T-helper 17 cell (primary cell): ENCODE data around the gene OTUB2. TPM values are rescaled to one million over a fixed set of nuclear protein-coding genes. Genes with fewer than 3 reads are reported as not detected.

Experiments used
- ATAC-seq: fragments of 150-1000 bp; cut with Tn5 transposase; 2 replicates; pipeline ENCODE4 v1.10.0; 2021; ENCODE audit warnings: mild to moderate bottlenecking, moderate library complexity
- DNase-seq, 3 donors: peaks; one replicate each; pipeline versions ENCODE4 v3.0.0 to v3.0.0-alpha.2; 2020 to 2021
- H3K9me3 ChIP-seq: one replicate; pipeline ENCODE4 v1.7.0; 2013; ENCODE audit warnings: low read length, mild to moderate bottlenecking; ENCODE audit not compliant: control insufficient read depth, poor library complexity, severe bottlenecking
- H3K27ac Mint-ChIP-seq: one replicate; pipeline ENCODE4 v1.8.0; 2022; ENCODE audit warnings: mild to moderate bottlenecking, moderate library complexity, mixed read lengths
- H3K27me3 Mint-ChIP-seq: one replicate; pipeline ENCODE4 v1.8.0; 2022; ENCODE audit warnings: mixed read lengths
- H3K36me3 Mint-ChIP-seq: one replicate; pipeline ENCODE4 v1.8.0; 2022; ENCODE audit warnings: low read depth, mixed read lengths
- H3K4me1 Mint-ChIP-seq: one replicate; pipeline ENCODE4 v1.8.0; 2022; ENCODE audit warnings: mild to moderate bottlenecking, mixed read lengths
- H3K4me3 Mint-ChIP-seq: one replicate; pipeline ENCODE4 v1.8.0; 2022; ENCODE audit warnings: mild to moderate bottlenecking, moderate library complexity, mixed read lengths
- total RNA-seq, 4 donors: library from RNA in 2 of 4; stranded (reverse) in 2 of 4; gene quantifications; one replicate each; pipeline ENCODE4 v1.2.3 and lab custom pipeline; 2022 to 2026

OTUB2 gene
- total RNA-seq, 2 donors from 2014 or later = 0.12 to 0.37 TPM

DNA sequence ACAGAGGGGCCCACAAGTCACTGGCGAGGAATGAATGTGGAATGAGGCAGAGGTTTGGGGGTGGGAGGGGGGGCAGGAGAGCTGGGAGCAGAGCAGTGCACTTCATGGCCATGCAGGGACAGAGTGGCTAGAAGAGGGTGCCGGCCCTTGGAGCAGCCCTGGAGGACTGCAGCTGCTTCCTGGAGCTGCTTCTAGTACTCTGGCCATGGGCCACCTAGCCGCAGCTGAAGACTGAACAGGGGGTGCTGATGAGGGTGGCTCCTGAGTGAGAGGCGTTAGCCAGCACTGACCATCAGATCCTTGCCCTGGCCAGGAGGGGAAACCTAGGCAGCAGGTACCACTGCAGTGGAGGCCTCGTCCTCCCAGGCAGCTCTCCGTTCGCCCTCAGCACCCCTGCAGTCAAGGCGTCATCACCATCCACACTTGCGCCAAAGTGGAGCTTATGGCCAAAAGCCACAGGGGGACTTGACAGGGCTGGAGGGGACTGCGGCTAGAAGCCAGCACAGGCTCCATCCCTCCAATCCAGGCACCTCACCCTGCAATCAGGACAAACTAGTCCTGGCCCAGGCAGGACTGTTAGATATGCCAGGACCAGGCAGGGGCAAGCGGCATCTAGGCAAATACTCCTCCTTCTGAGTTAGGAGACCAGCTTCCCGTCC lies 16.4 kb downstream of the OTUB2 start:
- Mint-ChIP-seq H3K27ac (peak overlapping the region; percentile 94), H3K36me3 (peaks cover 4% of the 10 kb centered on the region), H3K4me3 (no peak overlapping the region), H3K27me3 (no peaks in the 10 kb centered on the region), H3K4me1 (peaks cover 18% of the 10 kb centered on the region)
- ATAC-seq (peak; percentile 4), DNase-seq (no peak)
- no peaks in the 10 kb centered on the region for H3K9me3 ChIP-seq

DNA sequence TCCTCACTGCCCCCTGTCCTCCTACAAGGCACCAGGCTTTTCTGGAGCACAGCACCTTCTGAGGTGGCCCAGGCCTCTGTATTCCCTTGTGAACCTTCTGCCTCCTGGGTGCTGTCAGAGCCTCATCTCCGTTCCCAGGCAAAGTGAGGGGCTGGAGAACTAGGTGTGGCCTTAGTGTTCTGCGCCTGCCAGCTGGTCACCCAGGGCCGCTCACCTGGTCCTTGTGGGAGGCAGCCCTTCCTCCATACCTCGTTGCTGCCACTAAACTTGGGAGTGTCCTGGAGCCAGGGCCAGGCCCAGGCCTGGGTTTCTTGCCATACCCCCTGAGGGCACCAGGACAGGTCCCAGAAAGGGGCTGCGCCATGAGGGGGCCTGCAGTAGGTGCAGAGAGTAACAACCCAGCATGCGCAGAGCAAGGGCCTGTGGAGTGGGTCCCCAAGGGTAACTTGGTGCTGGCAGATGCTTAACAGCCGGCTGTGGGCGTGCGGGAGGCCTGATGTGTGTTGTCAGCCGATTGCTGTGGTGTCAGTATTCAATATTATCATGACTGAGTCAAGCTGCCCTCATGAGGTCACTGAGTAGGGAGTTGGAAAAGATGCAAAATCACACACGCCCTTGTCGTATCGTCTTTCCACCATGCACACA lies 17.1 kb downstream of the OTUB2 start:
- H3K27ac Mint-ChIP-seq = peak overlapping the region; percentile 86
- peaks cover 18% of the 10 kb centered on the region for H3K4me1 Mint-ChIP-seq
- DNase-seq (no peak), ATAC-seq (peak; percentile 4)
- peak overlapping the region; percentile 45 for H3K4me3 Mint-ChIP-seq
- peaks cover 4% of the 10 kb centered on the region for H3K36me3 Mint-ChIP-seq
- no peaks in the 10 kb centered on the region for H3K27me3 Mint-ChIP-seq
- no peaks in the 10 kb centered on the region for H3K9me3 ChIP-seq

DNA sequence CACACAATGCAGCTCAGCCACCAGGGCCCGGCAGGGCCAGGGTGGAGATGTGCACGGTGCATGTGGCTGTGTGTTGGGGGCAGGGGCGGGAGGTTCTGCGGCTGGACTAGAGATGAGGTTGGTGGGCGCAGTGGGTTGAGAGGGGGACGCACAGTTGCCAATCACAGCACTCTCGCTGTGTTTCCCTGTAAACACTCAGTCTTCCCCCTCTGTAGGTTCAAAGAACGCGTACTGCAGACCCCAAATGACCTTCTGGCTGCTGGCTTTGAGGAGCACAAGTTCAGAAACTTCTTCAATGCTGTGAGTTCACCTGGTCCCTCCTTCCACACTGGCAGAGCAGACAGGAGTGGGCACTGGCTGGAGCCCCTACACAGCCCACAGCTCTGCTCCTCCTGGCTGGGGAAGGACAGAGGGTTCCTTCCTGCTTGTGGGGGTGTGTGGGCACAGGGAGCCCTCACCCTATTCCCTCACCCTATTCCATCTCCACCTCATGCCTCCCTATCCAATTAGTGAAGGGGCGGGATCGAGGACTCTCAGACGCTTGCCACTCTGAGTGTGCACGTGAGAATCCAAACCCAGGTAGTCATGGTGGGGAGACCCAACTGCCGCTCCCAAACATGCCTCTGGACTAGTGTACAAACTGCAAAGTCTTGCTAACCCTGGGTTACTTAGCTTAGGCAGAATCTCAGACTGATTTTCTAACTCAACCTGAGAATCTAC lies 17.8 kb downstream of the OTUB2 start:
- H3K4me1 Mint-ChIP-seq = peaks cover 18% of the 10 kb centered on the region
- no peaks in the 10 kb centered on the region for H3K27me3 Mint-ChIP-seq
- peak overlapping the region; percentile 75 for H3K4me3 Mint-ChIP-seq
- peaks cover 4% of the 10 kb centered on the region for H3K36me3 Mint-ChIP-seq
- H3K9me3 ChIP-seq = no peaks in the 10 kb centered on the region
- ATAC-seq = peak; percentile 8
- no peak for DNase-seq
- peak overlapping the region; percentile 86 for H3K27ac Mint-ChIP-seq

DNA sequence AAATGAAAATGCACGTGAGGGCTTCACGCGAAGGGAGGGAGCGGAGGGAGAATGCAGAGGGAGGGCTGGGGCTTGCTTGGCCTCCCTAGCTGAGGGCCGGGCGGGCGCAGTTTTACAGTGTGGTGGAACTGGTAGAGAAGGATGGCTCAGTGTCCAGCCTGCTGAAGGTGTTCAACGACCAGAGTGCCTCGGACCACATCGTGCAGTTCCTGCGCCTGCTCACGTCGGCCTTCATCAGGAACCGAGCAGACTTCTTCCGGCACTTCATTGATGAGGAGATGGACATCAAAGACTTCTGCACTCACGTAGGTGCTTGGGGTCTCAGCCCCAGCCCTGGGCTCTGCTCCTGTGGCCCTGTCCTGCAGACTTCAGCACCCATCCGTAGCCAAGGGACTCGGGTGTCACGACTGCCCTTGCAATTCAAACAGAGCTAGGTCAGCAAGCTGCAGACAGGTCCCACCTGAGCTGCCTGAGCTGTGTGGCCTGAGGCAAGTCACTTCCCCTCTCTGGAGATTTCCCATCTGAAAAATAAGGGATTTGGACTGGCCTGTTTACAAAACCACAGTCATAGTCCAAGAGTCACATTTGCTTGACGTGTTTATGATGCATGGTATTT lies 18.4 kb downstream of the OTUB2 start:
- Mint-ChIP-seq H3K36me3 (peaks cover 4% of the 10 kb centered on the region), H3K27ac (peak overlapping the region; percentile 86)
- DNase-seq = no peak

DNA sequence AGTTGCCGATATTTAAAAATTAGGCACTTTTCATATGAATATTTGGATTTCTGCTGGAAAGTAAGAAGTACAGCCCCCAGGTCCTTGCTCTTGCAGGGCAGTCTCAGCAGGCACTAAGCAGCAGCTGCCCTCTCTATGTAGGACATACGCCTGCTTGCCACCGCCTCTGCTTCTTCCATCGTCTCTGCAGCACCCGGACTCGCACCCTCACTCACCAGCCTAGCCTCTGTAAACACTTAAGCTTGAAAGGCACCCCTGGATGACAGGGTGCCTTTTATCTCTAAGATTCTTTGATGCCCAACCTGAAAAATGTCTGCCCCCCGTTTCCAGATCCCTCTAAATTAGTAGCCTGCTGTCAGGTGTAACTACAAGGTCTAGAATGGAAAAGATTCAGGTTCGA lies 19.0 kb downstream of the OTUB2 start:
- H3K4me3 Mint-ChIP-seq = peak overlapping the region; percentile 63
- no peak for DNase-seq
- no peaks in the 10 kb centered on the region for H3K27me3 Mint-ChIP-seq
- H3K27ac Mint-ChIP-seq = peak overlapping the region; percentile 86
- no peak for ATAC-seq
- peaks cover 18% of the 10 kb centered on the region for H3K4me1 Mint-ChIP-seq
- H3K36me3 Mint-ChIP-seq = peaks cover 4% of the 10 kb centered on the region
- H3K9me3 ChIP-seq = no peaks in the 10 kb centered on the region

More for the DNA sequence above, 18.4 kb downstream of the OTUB2 start:
- Mint-ChIP-seq H3K4me1 (peaks cover 18% of the 10 kb centered on the region), H3K4me3 (peak overlapping the region; percentile 75), H3K27me3 (no peaks in the 10 kb centered on the region)
- no peaks in the 10 kb centered on the region for H3K9me3 ChIP-seq
- ATAC-seq = no peak

DNA sequence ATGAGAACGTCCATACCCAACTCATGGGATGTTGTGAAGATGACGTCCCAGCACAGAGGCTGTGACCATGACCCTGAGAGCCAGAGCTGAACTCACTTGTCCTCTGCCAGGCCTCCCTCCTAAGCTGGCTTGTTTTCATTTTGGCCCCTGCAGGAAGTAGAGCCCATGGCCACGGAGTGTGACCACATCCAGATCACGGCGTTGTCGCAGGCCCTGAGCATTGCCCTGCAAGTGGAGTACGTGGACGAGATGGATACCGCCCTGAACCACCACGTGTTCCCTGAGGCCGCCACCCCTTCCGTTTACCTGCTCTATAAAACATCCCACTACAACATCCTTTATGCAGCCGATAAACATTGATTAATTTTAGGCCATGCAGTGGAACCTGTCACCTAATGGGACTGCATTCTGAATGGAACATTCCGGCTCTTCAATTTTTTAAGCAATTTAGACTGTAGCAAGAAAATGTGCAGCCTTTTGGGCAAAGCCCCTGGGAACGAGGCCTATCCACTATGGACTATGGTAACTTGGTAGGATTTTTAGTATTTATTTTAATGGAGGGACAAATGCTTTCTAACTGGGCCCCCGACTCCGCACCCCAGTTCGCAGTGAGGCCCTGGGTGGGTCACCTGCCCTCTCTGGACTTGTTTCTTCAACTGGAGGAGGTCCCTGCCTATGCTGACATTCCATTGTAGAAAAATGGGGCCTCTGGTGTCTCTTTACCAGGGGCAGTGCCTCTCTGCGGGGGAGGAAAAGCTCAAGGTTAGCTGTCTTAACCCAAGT lies 19.6 kb downstream of the OTUB2 start:
- Mint-ChIP-seq H3K4me3 (peak overlapping the region; percentile 69), H3K27ac (peak overlapping the region; percentile 86)

DNA sequence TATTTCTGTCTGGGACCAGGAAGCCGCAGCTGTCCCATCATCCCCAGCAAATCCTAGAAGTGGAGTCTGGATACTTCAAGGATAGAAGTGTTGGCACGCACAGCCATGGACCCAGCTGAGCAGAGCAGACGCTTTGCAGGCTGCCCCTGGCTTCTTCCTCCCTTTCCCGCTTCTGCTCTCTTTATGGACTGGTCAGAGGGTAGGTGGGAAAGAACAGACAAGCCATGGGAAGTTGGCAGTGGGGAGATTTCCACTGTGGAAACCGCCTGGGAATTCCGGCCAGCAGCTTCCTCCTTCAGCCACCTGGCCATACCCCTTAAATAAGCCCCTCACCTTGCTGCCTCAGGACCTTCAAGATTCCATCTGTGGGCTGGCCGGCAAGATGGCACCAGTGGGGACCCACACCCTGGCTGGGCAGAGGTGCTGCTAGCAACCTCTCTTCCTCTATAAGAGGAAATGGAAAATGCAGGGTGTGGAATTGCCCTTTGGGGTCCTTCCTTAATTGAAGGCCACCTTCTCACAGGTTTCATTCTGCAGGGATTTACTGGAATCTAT lies 20.6 kb downstream of the OTUB2 start:
- H3K27ac Mint-ChIP-seq = peak overlapping the region; percentile 86
- no peaks in the 10 kb centered on the region for H3K9me3 ChIP-seq
- H3K36me3 Mint-ChIP-seq = peaks cover 6% of the 10 kb centered on the region
- peak overlapping the region; percentile 12 for H3K4me3 Mint-ChIP-seq
- no peaks in the 10 kb centered on the region for H3K27me3 Mint-ChIP-seq
- no peak for ATAC-seq
- DNase-seq = no peak
- peaks cover 11% of the 10 kb centered on the region for H3K4me1 Mint-ChIP-seq

More for the DNA sequence above, 19.6 kb downstream of the OTUB2 start:
- peaks cover 4% of the 10 kb centered on the region for H3K36me3 Mint-ChIP-seq
- no peaks in the 10 kb centered on the region for H3K9me3 ChIP-seq
- H3K4me1 Mint-ChIP-seq = peaks cover 15% of the 10 kb centered on the region
- ATAC-seq (no peak), DNase-seq (no peak)
- no peaks in the 10 kb centered on the region for H3K27me3 Mint-ChIP-seq

DNA sequence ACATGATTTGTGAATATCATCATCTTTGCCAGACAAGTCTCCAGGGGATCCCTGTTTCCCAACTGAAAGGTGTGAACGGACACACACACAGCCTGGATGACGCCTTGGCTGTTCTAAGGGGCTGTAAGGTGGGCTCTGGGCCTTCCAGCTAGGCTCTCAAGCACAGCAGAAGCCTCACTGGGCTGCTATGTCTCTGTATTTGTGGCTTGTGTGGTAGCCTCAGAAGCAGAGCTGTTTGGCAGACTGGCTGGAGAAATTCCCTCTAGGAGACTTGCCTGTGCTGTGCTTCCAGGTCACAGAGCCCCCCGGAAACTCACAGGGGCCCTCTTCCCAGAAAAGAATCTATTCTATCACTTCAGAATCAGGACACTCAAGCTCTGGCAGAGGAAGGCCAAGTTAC lies 21.4 kb downstream of the OTUB2 start:
- no peaks in the 10 kb centered on the region for H3K9me3 ChIP-seq
- peaks cover 11% of the 10 kb centered on the region for H3K4me1 Mint-ChIP-seq
- H3K27ac Mint-ChIP-seq = peak overlapping the region; percentile 60
- H3K4me3 Mint-ChIP-seq = peak overlapping the region; percentile 19
- ATAC-seq = no peak
- no peaks in the 10 kb centered on the region for H3K27me3 Mint-ChIP-seq
- DNase-seq = no peak
- peaks cover 6% of the 10 kb centered on the region for H3K36me3 Mint-ChIP-seq

DNA sequence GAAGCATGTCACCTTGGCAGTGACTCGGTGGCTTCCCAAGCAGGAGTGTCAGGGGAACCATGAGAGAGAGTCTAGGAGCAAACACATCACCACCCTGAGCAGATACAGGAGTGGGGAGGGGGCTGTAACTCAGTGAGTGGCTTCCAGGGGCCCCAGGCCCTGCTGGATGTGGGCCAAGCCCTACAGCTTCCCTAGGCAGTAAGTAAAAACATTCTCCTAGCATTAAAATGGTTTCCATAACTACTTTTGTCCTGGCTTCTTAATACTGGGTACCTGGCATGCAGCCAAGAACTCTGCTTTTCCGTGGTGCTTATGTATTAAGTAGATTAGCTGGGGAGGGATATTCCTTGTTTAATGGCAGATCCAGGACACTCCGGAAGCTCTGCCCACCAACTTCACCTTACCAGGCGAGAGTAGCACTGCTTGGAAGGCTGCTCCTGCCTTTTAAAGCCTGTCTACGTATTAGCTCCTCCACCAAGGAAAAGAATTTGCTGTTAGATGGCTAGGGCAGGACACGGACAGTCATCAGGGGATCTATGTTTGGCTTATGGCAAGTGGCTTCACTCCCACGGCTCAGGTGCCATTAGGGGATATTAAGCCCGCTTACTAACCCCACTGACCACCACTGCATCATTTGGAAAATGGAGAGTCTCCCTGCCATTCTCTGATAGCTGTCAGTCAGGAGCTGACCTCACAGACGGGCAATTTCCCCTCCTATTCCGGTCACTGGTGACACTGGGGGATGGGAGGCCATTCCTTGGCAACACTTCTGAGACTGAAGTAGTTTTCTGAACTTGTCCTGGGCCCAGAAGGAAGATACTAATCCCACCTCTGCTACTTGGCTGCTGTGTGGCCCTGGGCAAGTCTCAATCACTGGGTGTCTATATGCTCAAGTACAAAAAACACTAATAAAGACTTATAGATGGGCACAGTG lies 22.8 kb downstream of the OTUB2 start:
- DNase-seq (no peak), ATAC-seq (no peak)
- Mint-ChIP-seq H3K27me3 (no peaks in the 10 kb centered on the region), H3K36me3 (peaks cover 6% of the 10 kb centered on the region), H3K4me3 (no peak overlapping the region), H3K27ac (peak overlapping the region; percentile 60), H3K4me1 (peaks cover 8% of the 10 kb centered on the region)
- no peaks in the 10 kb centered on the region for H3K9me3 ChIP-seq

DNA sequence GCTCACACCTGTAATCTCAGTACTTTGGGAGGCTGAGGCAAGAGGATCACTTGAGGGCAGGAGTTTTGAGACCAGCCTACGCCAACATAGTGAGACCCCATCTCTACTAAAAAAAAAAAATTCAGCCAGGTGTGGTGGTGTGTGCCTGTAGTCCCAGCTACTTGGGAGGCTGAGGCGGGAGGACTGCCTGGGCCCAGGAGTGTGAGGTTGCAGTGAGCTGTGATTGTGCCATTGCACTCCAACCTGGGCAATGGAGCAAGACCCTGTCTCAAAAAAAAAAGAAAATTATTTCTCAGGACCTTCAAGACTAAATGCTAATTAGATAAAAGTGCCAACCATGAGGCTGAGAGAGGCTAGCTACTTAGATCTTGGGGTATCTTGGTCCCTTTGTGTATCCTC lies 23.5 kb downstream of the OTUB2 start:
- DNase-seq (no peak), ATAC-seq (no peak)
- H3K4me3 Mint-ChIP-seq = no peak overlapping the region
- peaks cover 8% of the 10 kb centered on the region for H3K36me3 Mint-ChIP-seq
- peaks cover 12% of the 10 kb centered on the region for H3K4me1 Mint-ChIP-seq
- H3K27me3 Mint-ChIP-seq = no peaks in the 10 kb centered on the region
- peak overlapping the region; percentile 88 for H3K27ac Mint-ChIP-seq
- no peaks in the 10 kb centered on the region for H3K9me3 ChIP-seq

DNA sequence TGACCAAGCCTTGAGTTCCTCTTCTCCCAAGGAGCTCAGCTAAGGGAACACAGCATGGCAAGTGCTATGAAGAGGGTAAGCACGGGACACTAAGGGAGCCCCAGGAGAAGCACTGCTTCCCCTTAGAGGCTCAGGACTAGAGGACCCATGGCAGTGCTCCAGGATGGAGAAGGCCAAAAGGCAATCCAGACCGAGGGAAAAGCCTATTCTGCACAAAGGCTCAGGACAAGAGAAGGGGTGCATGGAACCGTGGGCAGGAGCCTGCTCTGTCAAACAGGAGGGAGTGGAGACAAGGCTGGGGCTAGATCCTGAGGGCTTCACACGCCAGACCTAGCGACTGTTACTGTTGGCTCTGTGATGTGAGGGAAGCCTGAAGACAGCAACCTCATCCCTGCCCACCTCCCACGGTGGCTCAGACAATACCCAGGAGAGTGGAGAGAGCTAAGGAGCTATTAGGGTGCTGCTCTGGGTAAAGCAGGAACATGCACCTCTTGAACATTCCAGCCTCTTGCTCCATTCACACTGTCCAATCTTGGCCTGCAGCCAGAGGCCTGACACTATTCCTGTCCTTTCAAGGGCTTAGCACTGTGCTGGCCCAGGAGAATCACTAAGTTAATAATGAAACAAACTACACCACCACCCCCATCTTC lies 24.2 kb downstream of the OTUB2 start:
- no peaks in the 10 kb centered on the region for H3K27me3 Mint-ChIP-seq
- no peaks in the 10 kb centered on the region for H3K9me3 ChIP-seq
- peak overlapping the region; percentile 88 for H3K27ac Mint-ChIP-seq
- H3K4me3 Mint-ChIP-seq = peak overlapping the region; percentile 49
- H3K36me3 Mint-ChIP-seq = peaks cover 7% of the 10 kb centered on the region
- ATAC-seq = no peak
- peaks cover 15% of the 10 kb centered on the region for H3K4me1 Mint-ChIP-seq
- no peak for DNase-seq
